ENCODE results near the gene EDRF1.

Gene EDRF1

DNA sequence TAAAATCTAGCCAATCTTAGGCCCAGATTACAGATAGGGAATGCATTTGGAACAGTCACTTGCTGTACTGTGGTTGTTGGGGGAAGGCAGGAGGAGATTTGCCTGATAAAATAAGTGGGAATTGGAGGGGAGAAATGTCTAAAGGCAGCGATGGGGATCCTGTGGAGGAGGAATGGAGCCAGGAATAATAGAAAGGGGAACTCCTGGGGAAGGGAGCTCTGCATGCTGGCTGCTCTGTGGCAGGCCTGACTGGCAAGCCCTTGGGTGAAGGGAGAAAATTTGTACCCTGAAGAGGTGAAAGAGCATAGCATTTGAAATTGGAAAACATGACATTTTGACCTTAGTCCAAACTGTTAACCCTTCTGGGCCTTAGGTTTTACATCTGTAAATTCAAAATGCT is 42.5 kb downstream of the EDRF1 start:
- in situ Hi-C loops (cut with MboI; ENCODE audit: low sequenced_read_pairs), result no loop called here

DNA sequence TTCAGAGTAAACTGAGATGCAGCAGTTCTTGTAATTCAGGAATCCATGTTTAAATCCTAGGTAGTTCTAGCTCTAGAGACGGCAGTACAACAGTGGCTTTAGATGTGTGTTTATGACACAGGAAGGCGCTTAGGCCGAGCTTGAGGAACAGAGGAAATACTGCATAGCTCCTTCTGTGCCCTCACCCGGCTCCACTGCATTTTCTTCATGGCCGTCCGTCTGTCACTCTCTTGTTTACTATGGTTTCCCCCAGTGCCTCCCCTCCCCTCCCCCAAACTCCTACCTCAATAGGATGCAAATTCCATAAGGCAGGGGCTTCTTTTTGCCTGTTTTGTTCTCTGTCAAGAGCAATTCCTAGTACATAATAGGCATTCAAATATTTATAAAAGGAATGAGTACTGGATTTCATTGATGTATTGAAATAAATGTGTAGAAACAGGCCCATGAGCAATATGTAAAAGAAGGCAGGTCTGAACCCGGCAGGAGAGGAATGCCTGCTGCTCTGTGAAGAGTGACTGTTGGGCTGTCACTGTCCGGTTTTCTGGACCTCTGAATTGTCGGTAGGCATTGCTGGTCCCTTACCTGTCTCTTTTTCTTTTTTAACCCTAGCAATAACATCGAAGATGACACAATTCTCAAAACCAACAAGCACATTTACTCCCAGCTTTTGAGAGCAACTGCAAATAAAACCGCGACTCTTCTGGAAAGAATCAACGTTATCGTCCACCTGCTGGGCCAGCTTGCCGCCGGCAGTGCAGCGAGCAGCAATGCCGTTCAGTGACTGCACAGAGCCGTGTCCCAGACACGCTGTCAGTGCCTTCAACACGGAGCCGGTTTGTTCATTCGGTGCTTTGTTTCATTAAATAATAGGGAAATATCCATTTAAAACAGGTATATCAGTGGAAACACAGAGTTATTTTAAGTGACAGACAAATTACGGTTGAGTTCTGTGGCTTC is 43.5 kb downstream of the EDRF1 start:
- in situ Hi-C loops (cut with MboI; ENCODE audit: low sequenced_read_pairs), result no loop called here

DNA sequence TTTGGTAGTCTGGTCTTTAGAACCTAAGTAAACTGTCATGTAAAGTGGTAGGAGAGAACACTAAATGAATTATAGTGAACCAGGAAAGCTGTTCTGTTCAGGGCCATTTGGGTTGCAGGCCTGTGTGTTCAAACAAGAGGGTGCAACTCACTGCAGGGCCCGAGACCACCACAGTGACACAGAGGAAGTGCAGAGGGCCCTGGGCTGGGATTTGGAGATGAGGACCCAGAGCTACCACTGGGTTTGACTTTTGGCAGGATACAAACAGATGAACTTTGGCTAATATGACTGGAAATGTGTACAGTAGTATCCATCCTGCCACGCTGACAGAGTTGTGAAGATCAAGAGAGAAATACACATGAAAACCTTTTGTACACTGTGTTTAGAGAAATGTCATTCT is 46.3 kb downstream of the EDRF1 start:
- in situ Hi-C loops (cut with MboI; ENCODE audit: low sequenced_read_pairs), result no loop called here

DNA sequence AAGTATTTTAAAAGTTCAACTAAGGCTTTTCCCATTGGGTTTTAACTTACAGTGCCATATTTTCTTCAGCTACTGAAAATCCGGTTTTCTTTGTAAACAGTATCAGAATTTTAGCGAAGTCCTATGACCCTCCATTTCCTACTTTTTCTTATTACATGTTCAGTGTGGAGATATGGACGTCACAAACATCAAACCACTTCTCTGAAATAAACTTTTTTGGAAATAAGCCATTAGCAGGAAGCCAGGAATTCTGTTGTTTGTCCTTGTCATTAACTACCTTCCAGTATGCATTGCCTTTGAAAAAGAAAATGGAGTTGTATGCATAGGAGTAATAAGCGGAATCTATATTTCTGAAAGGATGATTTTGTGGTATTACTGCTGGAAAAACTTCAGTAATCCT is 47.0 kb downstream of the EDRF1 start:
- in situ Hi-C loops (cut with MboI; ENCODE audit: low sequenced_read_pairs), result no loop called here

DNA sequence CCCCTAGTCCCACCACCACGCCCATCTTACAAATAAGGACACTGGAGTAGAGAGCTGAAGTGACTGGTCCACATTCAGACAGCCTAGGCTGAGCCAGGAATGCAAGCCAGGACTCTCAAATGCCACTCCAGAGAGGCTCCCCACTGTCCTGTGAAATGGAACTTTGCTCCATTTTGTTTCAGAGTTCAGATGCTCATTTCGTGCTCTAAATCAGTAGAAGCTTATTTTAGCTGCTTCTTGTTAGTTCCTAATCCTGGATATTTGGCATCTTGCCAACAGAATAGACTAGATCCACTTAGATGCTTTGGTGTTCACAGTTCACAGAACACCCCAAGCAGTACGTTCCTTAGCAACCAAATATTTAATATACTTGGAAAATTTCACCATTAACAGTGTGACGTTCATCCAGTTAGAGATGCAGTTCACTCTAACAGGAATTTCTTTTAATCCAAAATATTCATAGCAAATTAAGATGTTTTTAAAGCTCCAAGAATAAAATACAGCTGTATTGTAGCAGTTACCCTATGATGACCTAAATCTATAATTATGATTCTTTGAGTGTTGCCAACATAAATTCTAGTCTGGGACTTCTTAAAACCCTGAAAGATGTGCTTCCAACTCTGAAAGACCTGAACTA is 48.8 kb downstream of the EDRF1 start:
- in situ Hi-C loops (cut with MboI; ENCODE audit: low sequenced_read_pairs), result no loop called here

DNA sequence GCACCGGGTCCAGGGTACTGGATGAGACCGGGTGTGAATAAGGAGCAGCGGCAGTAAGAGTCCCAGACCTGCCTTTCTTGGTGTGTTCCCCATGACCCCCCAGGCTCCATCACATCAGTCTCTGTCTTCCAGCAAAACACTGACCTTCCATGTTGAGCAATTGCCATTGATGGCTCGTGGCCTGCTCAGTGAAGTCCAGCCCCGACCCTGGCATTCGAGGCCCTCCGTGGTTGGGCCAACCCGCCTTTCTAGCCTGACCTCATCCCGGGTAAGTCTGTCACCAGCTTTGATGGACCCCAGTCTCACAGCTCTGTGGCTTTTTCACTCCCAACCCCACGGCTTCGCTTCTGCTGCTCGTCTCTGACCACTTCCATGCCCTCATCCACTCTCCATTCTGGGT is 49.7 kb downstream of the EDRF1 start:
- in situ Hi-C loops (cut with MboI; ENCODE audit: low sequenced_read_pairs), result no loop called here

DNA sequence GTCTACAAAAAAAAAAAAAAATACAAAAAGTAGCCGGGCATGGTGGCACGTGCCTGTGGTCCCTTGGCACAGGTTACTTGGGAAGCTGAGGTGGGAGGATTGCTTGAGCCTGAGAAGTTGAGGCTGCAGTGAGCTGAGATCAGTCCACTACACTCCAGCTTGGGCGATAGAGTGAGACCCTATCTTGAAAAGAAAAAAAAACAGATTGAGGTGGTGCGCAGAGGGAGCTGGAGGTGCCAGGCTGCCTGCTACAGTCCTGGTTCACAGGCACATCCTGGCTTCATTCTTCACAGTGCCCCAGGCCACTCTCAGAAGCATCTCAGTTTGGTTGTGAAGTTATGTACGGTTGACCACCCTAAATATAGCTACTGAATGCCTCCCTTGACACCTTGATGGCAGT is 51.3 kb downstream of the EDRF1 start:
- in situ Hi-C loops (cut with MboI; ENCODE audit: low sequenced_read_pairs), result no loop called here

DNA sequence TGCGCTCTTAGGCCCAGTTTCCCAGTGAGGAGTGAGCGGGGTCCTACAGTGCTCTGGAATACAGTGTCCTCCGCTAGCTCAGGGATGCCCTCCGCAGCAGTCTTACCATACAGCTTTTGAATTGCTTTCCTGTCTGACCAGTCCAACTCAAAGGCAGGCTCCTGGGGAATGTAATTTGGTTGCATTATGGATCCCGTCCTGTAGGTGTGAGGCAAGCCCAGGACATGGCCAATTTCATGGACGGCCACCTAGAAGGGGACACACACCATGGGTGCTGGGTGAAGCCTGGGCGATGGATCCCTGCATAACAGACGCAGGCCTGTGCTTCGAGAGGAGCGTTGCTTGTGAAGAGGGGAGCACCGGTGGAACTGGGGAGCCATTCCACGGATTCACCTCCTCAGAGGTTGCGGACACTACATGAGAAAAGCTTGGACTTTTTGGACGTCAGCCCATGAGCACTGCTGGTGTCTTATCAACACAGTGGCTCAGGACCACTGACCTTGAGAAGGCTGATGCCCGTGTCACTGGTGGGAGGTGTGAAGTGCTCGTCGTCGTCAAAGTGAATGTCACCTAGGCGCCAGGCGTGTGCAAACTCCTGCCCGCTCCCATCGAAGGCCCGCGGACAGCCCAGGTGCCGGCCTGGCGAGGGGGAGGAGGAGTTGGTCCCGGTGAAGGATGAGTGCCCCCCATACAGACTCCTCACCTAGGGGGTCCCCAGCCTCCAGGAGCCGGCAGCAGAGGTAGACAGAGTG is 52.8 kb downstream of the EDRF1 start:
- in situ Hi-C loops (cut with MboI; ENCODE audit: low sequenced_read_pairs), result no loop called here

DNA sequence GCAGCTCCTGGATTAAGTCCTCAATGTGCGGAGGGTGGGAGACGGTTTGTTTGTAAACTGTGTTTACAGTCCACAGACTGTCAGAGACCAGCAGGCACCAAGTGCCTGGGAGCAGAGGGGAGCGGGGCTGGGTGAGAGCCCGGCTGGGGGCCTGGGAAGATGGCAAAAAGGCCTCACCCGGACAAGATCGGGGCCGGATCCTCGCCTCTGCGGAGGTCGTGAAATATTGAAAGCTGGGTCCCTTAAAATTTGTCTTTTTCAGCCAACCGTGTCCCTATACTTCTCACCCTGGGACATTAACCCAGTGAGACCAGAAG is 53.3 kb downstream of the EDRF1 start:
- in situ Hi-C loops (cut with MboI; ENCODE audit: low sequenced_read_pairs), result no loop called here

DNA sequence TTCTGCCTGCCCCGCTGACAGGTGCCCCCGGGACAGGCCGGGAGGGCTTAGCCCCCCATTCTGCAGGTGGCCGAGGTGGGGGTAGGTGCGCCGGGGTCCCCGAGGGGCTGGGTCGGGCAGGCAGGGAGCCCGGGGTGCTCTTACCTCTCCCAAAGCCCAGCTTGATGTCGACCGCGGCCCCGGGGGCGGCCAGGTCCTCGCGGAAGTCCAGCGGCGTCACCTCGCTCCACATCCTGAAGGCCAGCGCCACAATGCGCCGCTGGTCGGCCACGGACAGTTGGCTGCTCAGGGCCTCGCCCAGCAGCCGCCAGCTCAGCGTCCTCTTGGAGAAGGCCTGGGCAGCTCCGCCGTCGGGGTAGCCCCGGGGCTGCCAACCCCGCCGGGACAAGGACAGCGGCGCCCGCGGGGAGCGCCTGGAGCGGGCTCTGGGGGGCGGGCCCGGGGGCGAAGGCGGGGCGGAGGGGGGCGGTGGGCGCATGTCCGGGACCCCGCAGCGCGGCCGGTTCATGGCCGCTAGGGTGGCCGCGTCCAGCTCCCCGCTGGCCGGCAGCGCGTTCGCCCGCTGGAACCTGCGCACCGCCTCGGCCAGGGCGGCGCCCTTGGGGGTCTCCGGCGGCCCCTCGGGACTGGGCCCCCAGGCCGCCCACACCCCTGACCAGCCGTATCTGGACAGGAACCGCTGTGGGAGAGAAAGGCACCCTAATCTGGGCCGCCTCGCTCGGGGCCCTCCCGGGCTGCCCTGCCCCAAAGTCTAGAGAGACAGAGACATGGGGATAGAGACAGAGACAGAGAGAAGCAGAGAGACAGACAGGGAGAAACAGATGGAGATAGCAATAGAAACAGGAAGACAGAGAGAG is 54.4 kb downstream of the EDRF1 start:
- in situ Hi-C loops (cut with MboI; ENCODE audit: low sequenced_read_pairs), result no loop called here

DNA sequence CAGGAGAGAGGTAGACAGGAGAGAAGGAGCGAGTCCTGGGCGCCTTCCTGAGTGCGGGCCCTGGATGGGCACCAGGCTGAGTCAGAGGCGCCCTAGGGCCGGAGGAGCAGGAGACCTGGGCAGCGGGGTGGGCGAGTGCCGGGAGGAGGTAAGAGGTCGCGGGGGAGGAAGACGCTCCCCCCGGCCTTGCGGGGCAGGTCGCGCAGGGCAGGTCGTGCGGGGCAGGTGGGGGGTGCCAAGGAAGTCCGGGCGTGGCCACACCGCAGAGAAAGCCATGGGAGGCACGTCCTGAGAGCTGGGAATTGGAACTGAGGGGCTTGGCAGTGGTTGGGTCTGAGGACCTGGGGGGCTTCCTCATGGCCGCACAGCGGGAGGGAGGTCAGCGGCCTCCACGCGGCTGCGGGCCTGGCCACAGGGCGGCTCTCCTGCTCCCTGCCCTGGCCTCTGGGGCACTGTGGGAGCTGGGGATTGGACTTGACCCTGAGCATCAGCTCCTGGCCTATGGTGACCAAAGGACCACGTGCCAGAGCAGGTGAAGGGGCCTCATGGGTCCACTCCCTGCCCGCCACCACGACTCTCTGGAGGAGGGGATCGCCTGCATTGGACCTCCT is 55.2 kb downstream of the EDRF1 start:
- in situ Hi-C loops (cut with MboI; ENCODE audit: low sequenced_read_pairs), result no loop called here

DNA sequence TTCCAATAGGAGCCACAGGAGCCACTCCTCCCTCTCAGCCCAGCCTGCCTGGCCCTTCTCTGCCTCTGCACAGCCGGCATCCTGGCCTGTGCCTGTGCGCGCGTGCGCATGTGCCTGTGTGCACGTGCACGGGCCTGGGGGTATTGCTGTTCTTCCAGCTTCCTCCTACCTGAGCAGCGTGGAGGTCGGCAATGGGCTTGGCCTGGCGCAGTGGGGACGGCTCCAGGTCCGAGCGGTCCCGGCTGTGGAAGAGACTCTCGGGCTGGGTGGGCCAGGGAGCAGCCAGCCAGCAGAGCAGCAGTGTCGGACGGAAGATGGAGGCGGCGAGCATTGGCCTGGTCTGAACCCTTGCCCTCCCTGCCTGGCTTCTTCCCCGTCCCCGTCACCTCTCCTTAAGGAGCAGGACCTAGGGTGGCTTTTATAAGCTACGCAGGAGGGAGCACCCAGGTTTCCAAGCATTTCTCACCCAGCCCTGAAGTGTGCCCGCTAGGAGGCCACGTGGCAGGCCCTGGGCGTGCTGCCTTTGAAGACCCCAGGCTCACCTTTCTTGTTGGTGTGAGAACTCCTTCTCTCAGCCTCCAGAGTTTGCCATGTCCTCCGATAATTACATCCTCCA is 56.1 kb downstream of the EDRF1 start, which contains the start of gene MMP21:
TSS of gene MMP21 (minus strand) at position 331 of the 616 bp plus-strand sequence. CDS start at position 331, 0 bp downstream.
- in situ Hi-C loops (cut with MboI; ENCODE audit: low sequenced_read_pairs), result no loop called here

DNA sequence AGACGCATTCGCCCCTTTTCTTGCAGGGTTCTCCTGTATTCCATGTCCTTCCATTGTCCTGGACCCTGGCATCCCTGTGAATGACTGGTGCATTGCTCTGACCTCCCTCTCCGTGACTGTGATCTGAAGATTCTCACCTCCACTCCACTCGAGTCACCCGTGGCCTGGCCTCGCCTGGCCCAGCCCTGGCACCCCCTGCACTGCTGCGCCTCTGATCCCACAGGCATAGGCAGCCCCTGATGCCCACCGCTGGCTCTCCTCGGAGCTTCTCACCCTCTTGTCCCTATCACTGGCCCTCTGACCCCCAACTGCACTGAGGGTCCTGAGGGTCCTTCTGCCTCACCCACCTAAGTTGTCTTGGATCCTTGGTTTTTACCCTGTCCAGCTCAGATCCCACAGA is 58.3 kb downstream of the EDRF1 start:
- in situ Hi-C loops (cut with MboI; ENCODE audit: low sequenced_read_pairs), result no loop called here

DNA sequence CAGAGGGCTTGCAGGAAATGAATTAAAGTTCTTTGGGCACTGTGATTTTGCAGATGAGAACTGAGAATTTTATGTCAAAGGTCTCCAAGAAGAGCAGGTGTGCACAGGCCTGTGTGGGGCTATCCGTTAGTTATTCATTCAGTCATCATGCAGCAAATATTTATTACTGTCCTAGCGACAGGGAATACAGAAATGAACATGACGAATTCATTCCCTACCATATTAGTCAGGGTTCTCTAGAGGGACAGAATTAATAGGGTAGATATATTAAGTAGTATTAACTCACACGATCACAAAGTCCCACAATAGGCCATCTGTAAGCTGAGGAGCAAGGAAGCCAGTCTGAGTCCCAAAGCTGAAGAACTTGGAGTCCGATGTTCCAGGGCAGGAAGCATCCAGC is 59.0 kb downstream of the EDRF1 start:
- in situ Hi-C loops (cut with MboI; ENCODE audit: low sequenced_read_pairs), result no loop called here

DNA sequence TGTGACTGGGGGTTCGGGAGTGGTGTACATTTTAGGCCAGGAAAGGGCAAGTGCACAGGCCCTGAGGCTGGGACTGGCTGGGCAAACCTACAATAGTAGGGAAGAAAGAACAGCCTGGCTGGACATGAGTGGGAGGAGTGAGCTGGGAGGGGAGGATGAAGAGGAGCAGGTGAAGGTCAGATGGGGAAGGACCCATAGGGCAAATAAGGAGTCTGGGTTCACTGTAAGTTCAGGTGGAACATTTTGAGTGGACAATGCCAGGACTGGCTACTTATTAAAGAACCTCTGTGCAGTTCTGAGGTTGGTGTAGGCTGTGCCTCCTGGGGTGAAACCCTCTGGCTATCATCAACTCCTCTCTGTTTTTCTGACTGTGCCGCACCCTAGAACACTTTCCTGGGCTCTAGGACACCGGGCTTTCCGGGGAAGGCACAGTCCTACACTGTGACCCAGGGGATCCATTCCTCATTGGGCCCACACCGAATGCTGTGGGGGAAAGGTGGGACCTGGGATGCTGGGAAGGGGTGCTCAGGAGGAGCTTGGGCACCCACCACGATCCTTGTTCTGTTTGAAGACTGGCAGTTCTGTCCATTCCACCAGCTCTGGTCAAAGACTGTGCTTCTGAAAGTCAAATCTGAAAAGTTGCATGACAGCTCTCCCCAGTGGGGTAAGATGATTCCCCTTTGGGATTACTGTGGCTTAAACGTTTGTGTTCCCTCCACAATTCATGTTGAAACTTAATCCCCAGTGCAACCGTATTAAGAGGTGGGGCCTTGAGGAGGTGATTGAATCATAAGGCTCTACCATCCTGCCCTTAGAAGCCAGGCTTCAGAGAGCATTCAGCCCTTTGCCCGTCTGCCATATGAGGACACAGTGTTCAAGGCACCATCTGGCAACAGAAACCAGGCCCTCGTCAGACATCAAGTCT is 60.2 kb downstream of the EDRF1 start:
- in situ Hi-C loops (cut with MboI; ENCODE audit: low sequenced_read_pairs), result no loop called here

DNA sequence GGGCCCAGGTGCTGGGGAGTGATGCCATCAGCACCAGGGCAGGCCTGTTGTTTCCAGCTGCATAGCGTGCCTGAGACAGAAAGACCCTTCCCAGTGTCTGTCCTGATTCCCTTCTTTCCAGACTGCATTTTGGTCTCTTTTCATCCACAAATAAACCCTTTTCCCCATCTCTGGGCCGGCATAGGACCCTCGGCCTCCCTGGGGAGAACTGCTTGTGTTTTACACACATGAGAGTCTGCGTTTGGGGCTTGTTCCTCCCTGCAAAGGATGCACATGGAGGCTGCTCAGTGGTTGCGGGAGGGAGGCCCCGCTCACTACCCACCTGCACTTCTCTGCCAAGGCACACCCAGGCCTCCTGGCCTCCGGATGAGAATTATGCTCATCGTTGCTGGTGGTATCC is 61.9 kb downstream of the EDRF1 start:
- in situ Hi-C loops (cut with MboI; ENCODE audit: low sequenced_read_pairs), result no loop called here

DNA sequence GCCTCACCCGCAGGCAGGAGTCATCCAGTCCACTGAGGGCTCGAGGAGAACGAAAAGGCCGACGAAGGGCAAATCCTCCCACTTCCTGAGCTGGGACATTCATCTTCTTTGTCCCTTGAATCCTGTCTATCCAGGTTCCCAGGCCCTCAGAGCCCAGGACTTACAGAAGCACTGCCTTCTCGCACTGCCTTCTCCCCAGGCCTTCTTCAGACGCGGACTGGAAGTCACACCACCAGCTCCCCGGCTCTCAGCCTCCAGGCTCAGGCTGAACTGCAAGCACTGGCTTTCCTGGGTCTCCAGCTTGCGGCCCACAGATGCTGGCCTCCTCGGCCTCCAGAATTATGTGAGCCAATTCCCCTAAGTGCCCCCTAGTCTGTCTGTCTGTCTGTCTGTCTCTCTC is 62.5 kb downstream of the EDRF1 start:
- in situ Hi-C loops (cut with MboI; ENCODE audit: low sequenced_read_pairs), result no loop called here

DNA sequence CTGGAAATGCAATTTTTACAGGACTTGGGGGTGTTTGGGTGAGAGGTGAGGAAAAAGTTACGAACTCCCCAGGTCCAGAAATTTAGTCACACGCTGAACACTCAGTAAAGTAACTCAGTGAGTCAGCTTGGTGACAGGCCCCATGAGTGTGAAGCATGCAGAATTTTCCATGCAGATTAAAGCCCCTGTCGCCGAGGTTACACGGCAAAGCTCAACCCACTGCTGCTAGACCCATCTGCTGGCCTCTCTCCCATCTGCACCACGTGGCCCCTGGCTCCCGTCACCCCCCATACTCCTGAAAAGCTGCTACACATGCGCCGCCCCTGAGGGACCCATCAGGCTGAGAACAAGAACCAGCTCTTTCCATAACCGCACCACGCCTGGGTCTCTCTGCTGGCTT is 63.1 kb downstream of the EDRF1 start:
- in situ Hi-C loops (cut with MboI; ENCODE audit: low sequenced_read_pairs), result no loop called here

DNA sequence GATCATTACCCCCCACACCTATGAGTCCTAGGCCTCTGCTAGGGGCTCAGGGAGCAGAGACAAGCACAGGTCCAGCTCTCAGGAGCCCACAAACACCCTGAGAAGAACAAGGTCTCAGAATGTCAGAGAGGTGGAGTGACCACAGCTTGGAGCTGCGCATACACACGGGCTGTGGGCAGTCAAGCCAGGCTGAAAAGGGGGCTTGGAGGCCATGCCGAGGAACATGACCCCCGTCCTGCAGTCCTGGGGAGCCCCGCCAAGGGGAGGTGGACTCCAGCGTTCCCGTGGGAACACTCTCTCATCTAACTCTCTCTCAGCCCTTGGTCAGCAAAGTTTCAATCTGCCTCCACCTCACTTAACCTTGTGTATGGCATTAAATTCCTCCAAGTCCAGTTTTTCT is 63.9 kb downstream of the EDRF1 start:
- in situ Hi-C loops (cut with MboI; ENCODE audit: low sequenced_read_pairs), result no loop called here
